ENCODE measurements around the gene CDK13.
A peak's percentile ranks its signal among the peaks of the same experiment; 100 is the strongest.

The CDK13 gene

GRCh38 chr7:39952374-39952773 is 2.3 kb downstream of the CDK13 start:
- DNase-seq (ENCODE audit: low read depth), result no peak

GRCh38 chr7:39952803-39953202 is 2.7 kb downstream of the CDK13 start:
- TF ChIP-seq CTCF (IDR thresholded peaks at IDR 0.05; ENCODE audit: low read depth, low read length, missing control alignments), result no peak

More at GRCh38 chr7:39952374-39952773, 2.3 kb downstream of the CDK13 start:
- in situ Hi-C loops (cut with HindIII; ENCODE audit: low sequenced_read_pairs), result no loop called here
- peak overlapping the region; percentile 90 for H3K4me3 ChIP-seq (ENCODE audit: low read depth, low read length)
- no peak for TF ChIP-seq CTCF (IDR thresholded peaks at IDR 0.05; ENCODE audit: low read depth, low read length, missing control alignments)

GRCh38 chr7:39954694-39955093 is 4.6 kb downstream of the CDK13 start:
- TF ChIP-seq CTCF (IDR thresholded peaks at IDR 0.05; ENCODE audit: low read depth, low read length, missing control alignments), result no peak
- in situ Hi-C loops (cut with HindIII; ENCODE audit: low sequenced_read_pairs), result no loop called here
- no peak for DNase-seq (ENCODE audit: low read depth)
- no peak overlapping the region for H3K4me3 ChIP-seq (ENCODE audit: low read depth, low read length)

More at GRCh38 chr7:39952803-39953202, 2.7 kb downstream of the CDK13 start:
- no peak for DNase-seq (ENCODE audit: low read depth)
- H3K4me3 ChIP-seq (ENCODE audit: low read depth, low read length), result peak overlapping the region; percentile 90
- in situ Hi-C loops (cut with HindIII; ENCODE audit: low sequenced_read_pairs), result no loop called here

GRCh38 chr7:39958038-39958437 is 8.0 kb downstream of the CDK13 start:
- no peak overlapping the region for H3K4me3 ChIP-seq (ENCODE audit: low read depth, low read length)
- no peak for DNase-seq (ENCODE audit: low read depth)

DNA sequence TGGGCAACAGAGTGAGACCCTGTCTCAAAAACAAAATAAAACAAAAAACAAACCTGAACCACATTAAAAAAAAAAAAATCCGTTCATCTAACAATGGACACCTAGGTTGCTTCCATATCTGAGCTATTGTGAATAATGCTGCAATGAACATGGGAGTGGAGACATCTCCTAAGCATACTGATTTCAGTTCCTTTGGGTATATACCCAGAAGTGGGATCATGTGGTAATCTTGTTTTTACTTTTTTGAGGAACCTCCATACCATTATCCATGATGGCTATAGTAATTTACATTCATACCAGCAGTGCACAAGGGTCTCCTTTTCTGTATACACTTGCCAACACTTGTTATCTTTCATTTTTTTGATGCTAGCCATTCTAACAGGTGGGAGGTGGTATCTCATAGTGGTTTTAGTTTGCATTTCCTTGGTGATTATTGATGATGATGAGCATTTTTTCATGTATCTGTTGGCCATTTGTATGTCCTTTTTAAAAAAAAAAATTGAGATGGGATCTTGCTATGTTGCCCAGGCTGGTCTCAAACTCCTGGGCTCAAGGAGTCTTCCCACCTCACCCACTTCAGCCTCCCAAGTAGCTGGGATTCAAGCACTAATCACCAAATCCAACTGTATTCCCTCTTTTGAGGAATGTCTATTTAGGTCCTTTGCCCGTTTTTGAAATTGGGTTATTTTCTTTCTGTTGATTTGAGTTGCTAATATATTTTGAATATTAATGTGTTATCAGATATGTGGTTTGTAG is 17.5 kb downstream of the CDK13 start:
- in situ Hi-C loops (cut with HindIII; ENCODE audit: low sequenced_read_pairs), result no loop called here
- TF ChIP-seq CTCF (IDR thresholded peaks at IDR 0.05; ENCODE audit: low read depth, low read length, missing control alignments), result no peak
- no peak overlapping the region for H3K4me3 ChIP-seq (ENCODE audit: low read depth, low read length)
- DNase-seq (ENCODE audit: low read depth), result no peak

More at GRCh38 chr7:39958038-39958437, 8.0 kb downstream of the CDK13 start:
- TF ChIP-seq CTCF (IDR thresholded peaks at IDR 0.05; ENCODE audit: low read depth, low read length, missing control alignments), result no peak
- in situ Hi-C loops (cut with HindIII; ENCODE audit: low sequenced_read_pairs), result no loop called here

GRCh38 chr7:39969431-39969830 is 19.4 kb downstream of the CDK13 start:
- H3K4me3 ChIP-seq (ENCODE audit: low read depth, low read length), result no peak overlapping the region
- TF ChIP-seq CTCF (IDR thresholded peaks at IDR 0.05; ENCODE audit: low read depth, low read length, missing control alignments), result no peak
- in situ Hi-C loops (cut with HindIII; ENCODE audit: low sequenced_read_pairs), result no loop called here
- no peak for DNase-seq (ENCODE audit: low read depth)

Data from astrocyte of the cerebellum (primary cell).